ENCODE data around the gene B4GALNT1.

The B4GALNT1 gene

GRCh38 chr12:57579011-57579410 lies 54.0 kb downstream of the B4GALNT1 start:
- H3K27ac ChIP-seq (ENCODE audit: low read length), result no peak overlapping the region
- H3K9me3 ChIP-seq (ENCODE audit: insufficient read depth, low read depth, low read length), result no peaks in the 10 kb centered on the region
- no peaks in the 10 kb centered on the region for H3K4me1 ChIP-seq (ENCODE audit: insufficient read depth, low read length)
- H3K9ac ChIP-seq (ENCODE audit: low read depth, low read length), result no peak overlapping the region
- H3K4me3 ChIP-seq (ENCODE audit: low read length), result no peak overlapping the region
- no peaks in the 10 kb centered on the region for H3K27me3 ChIP-seq (ENCODE audit: insufficient read depth, low read length)
- peaks cover 87% of the 10 kb centered on the region for H3K36me3 ChIP-seq (ENCODE audit: insufficient read depth, low read depth, low read length)

GRCh38 chr12:57577981-57578758 lies 54.8 kb downstream of the B4GALNT1 start:
- Histone ChIP-seq H3K4me3 (ENCODE audit: low read length) (no peak overlapping the region), H3K27ac (ENCODE audit: low read length) (no peak overlapping the region), H3K9ac (ENCODE audit: low read depth, low read length) (no peak overlapping the region), H3K9me3 (ENCODE audit: insufficient read depth, low read depth, low read length) (no peaks in the 10 kb centered on the region), H3K27me3 (ENCODE audit: insufficient read depth, low read length) (no peaks in the 10 kb centered on the region), H3K4me1 (ENCODE audit: insufficient read depth, low read length) (no peaks in the 10 kb centered on the region), H3K36me3 (ENCODE audit: insufficient read depth, low read depth, low read length) (peaks cover 90% of the 10 kb centered on the region)

GRCh38 chr12:57576613-57577160 lies 56.3 kb downstream of the B4GALNT1 start:
- Histone ChIP-seq H3K36me3 (ENCODE audit: insufficient read depth, low read depth, low read length) (peaks cover 92% of the 10 kb centered on the region), H3K27me3 (ENCODE audit: insufficient read depth, low read length) (no peaks in the 10 kb centered on the region), H3K9me3 (ENCODE audit: insufficient read depth, low read depth, low read length) (no peaks in the 10 kb centered on the region), H3K27ac (ENCODE audit: low read length) (no peak overlapping the region), H3K4me1 (ENCODE audit: insufficient read depth, low read length) (no peaks in the 10 kb centered on the region), H3K4me3 (ENCODE audit: low read length) (no peak overlapping the region), H3K9ac (ENCODE audit: low read depth, low read length) (no peak overlapping the region)

Measured in iPS-20b (cell line).